Lower lobe of right lung (tissue), 2 donors: ENCODE results near the gene TPM1. TPM values are rescaled to one million over a fixed set of nuclear protein-coding genes. Genes with fewer than 3 reads are reported as not detected.

Source experiments
- ATAC-seq, 2 donors: fragments of 200-7000 bp; cut with Tn5 transposase; one replicate each; pipeline ENCODE4 v1.9.1; 2020 to 2022; ENCODE audit warnings: mild to moderate bottlenecking in 2 of 2, moderate library complexity in 2 of 2
- DNase-seq: peaks from one replicate; pipeline ENCODE4 v3.0.0-alpha.2; 2020
- H3K27ac ChIP-seq: fragments of 200-600 bp; one replicate; pipeline ENCODE4 v1.8.0; 2022
- H3K27me3 ChIP-seq: fragments of 200-600 bp; one replicate; pipeline ENCODE4 v1.8.0; 2022; ENCODE audit warnings: low read depth
- H3K36me3 ChIP-seq: fragments of 200-600 bp; one replicate; pipeline ENCODE4 v1.8.0; 2022; ENCODE audit warnings: mild to moderate bottlenecking
- H3K4me1 ChIP-seq: fragments of 200-600 bp; one replicate; pipeline ENCODE4 v1.8.0; 2022
- H3K4me3 ChIP-seq: fragments of 200-600 bp; one replicate; pipeline ENCODE4 v1.8.0; 2022; ENCODE audit warnings: mild to moderate bottlenecking
- H3K9me3 ChIP-seq: fragments of 200-600 bp; one replicate; pipeline ENCODE4 v1.8.0; 2022
- CTCF ChIP-seq: fragments of 200-600 bp; IDR thresholded peaks from one replicate; pipeline ENCODE4 v1.8.0; 2022; ENCODE audit warnings: antibody characterized with exemption, mild to moderate bottlenecking
- intact Hi-C: fragments of 100-400 bp; cut with DNase I; formaldehyde crosslinking; loops from one replicate; pipeline ENCODE4 v1.11.0; 2022
- total RNA-seq: library from RNA; stranded (reverse); fragmentation: NEBNext Ultra II Directional; extraction: Animal tissue kit (Norgen Biotek cat#: 25700); gene quantifications from one replicate; pipeline ENCODE4 v1.2.1, GENCODE V29; 2021
- donor health status: DM: no; HTN: yes; CAD: no; lungs with severe emphysema.

Gene TPM1
- total RNA-seq, 1 donor from 2014 or later: 137 TPM

- intact Hi-C loops: no loop called here
- no peak for TF ChIP-seq CTCF
- ATAC-seq (no peak), DNase-seq (no peak)
- no peak overlapping the region for H3K27ac ChIP-seq
- no peaks in the 10 kb centered on the region for H3K9me3 ChIP-seq
- H3K36me3 ChIP-seq: peaks cover 98% of the 10 kb centered on the region
- no peak overlapping the region for H3K4me3 ChIP-seq
- peaks cover 6% of the 10 kb centered on the region for H3K4me1 ChIP-seq
- H3K27me3 ChIP-seq: no peaks in the 10 kb centered on the region
These were observed 20.7 kb downstream of the TPM1 start for GRCh38 chr15:63063164-63063756.

GRCh38 chr15:63063877-63064409 is 21.4 kb downstream of the TPM1 start:
- ATAC-seq (no peak), DNase-seq (no peak)
- Histone ChIP-seq H3K27me3 (no peaks in the 10 kb centered on the region), H3K9me3 (no peaks in the 10 kb centered on the region), H3K36me3 (peaks cover 98% of the 10 kb centered on the region), H3K27ac (no peak overlapping the region), H3K4me3 (no peak overlapping the region), H3K4me1 (no peaks in the 10 kb centered on the region)
- intact Hi-C loops: no loop called here
- no peak for TF ChIP-seq CTCF

GRCh38 chr15:63065262-63066221 is 23.0 kb downstream of the TPM1 start:
- intact Hi-C loops: no loop called here
- H3K27ac ChIP-seq: no peak overlapping the region
- H3K36me3 ChIP-seq: peaks cover 95% of the 10 kb centered on the region
- no peaks in the 10 kb centered on the region for H3K27me3 ChIP-seq
- TF ChIP-seq CTCF: no peak
- ATAC-seq (no peak), DNase-seq (no peak)
- H3K4me3 ChIP-seq: no peak overlapping the region
- H3K9me3 ChIP-seq: no peaks in the 10 kb centered on the region
- H3K4me1 ChIP-seq: no peaks in the 10 kb centered on the region

- intact Hi-C loops: no loop called here
- no peaks in the 10 kb centered on the region for H3K4me1 ChIP-seq
These were observed 23.7 kb downstream of the TPM1 start for GRCh38 chr15:63066272-63066671.

GRCh38 chr15:63067306-63067705 is 24.8 kb downstream of the TPM1 start:
- Histone ChIP-seq H3K36me3 (peaks cover 95% of the 10 kb centered on the region), H3K9me3 (no peaks in the 10 kb centered on the region), H3K27me3 (no peaks in the 10 kb centered on the region), H3K4me1 (no peaks in the 10 kb centered on the region), H3K4me3 (no peak overlapping the region), H3K27ac (no peak overlapping the region)
- intact Hi-C loops: no loop called here
- no peak for TF ChIP-seq CTCF
- DNase-seq (no peak), ATAC-seq (no peak)

More at GRCh38 chr15:63066272-63066671, 23.7 kb downstream of the TPM1 start:
- H3K27ac ChIP-seq: no peak overlapping the region
- ATAC-seq: no peak
- TF ChIP-seq CTCF: no peak
- H3K27me3 ChIP-seq: no peaks in the 10 kb centered on the region
- no peak for DNase-seq
- H3K36me3 ChIP-seq: peaks cover 95% of the 10 kb centered on the region
- no peaks in the 10 kb centered on the region for H3K9me3 ChIP-seq
- H3K4me3 ChIP-seq: no peak overlapping the region
